Heart right ventricle (tissue), 16 donors: ENCODE measurements around the gene GALNT16. TPM values are rescaled to one million over a fixed set of nuclear protein-coding genes. Genes with fewer than 3 reads are reported as not detected.

Source experiments
- ATAC-seq, 8 donors: fragments of 200-7000 bp; cut with Tn5 transposase; one replicate each; pipeline ENCODE4 v1.9.1; 2020; ENCODE audit warnings: mild to moderate bottlenecking in 8 of 8, moderate library complexity in 8 of 8, moderate number of reproducible peaks in 1 of 8
- DNase-seq, 2 donors: peaks; one replicate each; pipeline ENCODE4 v3.0.0-alpha.2; 2020
- H3K27ac ChIP-seq, 10 donors: fragments of 200-600 bp; sonication (generic) in 2 of 10; one replicate each; pipeline versions ENCODE4 v1.5.0 to v1.8.0; 2020 to 2022; ENCODE audit warnings: mild to moderate bottlenecking in 3 of 10
- H3K27me3 ChIP-seq, 7 donors: fragments of 200-600 bp; one replicate each; pipeline ENCODE4 v1.8.0; 2021 to 2022; ENCODE audit warnings: mild to moderate bottlenecking in 2 of 7
- H3K36me3 ChIP-seq, 9 donors: fragments of 200-600 bp; sonication (generic) in 1 of 9; one replicate each; pipeline versions ENCODE4 v1.5.0 to v1.8.0; 2020 to 2022; ENCODE audit warnings: mild to moderate bottlenecking in 2 of 9
- H3K4me1 ChIP-seq, 9 donors: fragments of 200-600 bp; sonication (generic) in 1 of 9; one replicate each; pipeline versions ENCODE4 v1.5.0 to v1.8.0; 2020 to 2022; ENCODE audit warnings: mild to moderate bottlenecking in 4 of 9
- H3K4me3 ChIP-seq, 10 donors: fragments of 200-600 bp; sonication (generic) in 2 of 10; one replicate each; pipeline versions ENCODE4 v1.5.0 to v1.8.0; 2020 to 2022; ENCODE audit warnings: mild to moderate bottlenecking in 7 of 10, moderate library complexity in 2 of 10
- H3K9me3 ChIP-seq, 11 donors: fragments of 200-600 bp in 10 of 11; sonication (generic) in 2 of 11; one replicate each; pipeline versions ENCODE4 v1.5.0 to v1.8.0; 2013 to 2022; ENCODE audit warnings: mild to moderate bottlenecking in 2 of 11, control low read depth in 1 of 11, moderate library complexity in 1 of 11
- CTCF ChIP-seq, 9 donors: fragments of 200-600 bp; sonication (generic) in 2 of 9; IDR thresholded peaks; one replicate each; pipeline versions ENCODE4 v1.5.0 to v1.8.0; 2021 to 2022; ENCODE audit warnings: antibody characterized with exemption in 9 of 9, mild to moderate bottlenecking in 5 of 9, moderate library complexity in 1 of 9
- WGBS, 2 donors: extraction: QIAGEN DNeasy Blood & Tissue Kit; methylation state at CpG; one replicate each; pipeline ENCODE4 v1.1.7; 2013; ENCODE audit warnings: inconsistent platforms in 1 of 2; 5-methylcytosine and 5-hydroxymethylcytosine counted together
- intact Hi-C, 10 donors: fragments of 100-400 bp; cut with DNase I; formaldehyde crosslinking; loops; one replicate each; pipeline versions ENCODE4 v1.11.1 to v1.14.2; 2022
- polyA plus RNA-seq, 2 donors: library from polyadenylated mRNA; stranded (reverse); fragments of 200-250 nt; gene quantifications; one replicate each; pipeline ENCODE4 v1.2.3, GENCODE V29; 2013
- total RNA-seq, 10 donors: library from RNA; stranded (reverse); fragmentation: NEBNext Ultra II Directional in 3 of 10; extraction: Animal tissue kit (Norgen Biotek cat#: 25700) in 3 of 10; gene quantifications; one replicate each; pipeline versions ENCODE4 v1.2.1 to v1.2.4, GENCODE V29; 2021 to 2023
- donor health status: Arrhythmogenic right ventricular cardiomyopathy.
- donor health status: ischemic (EF 13 %, LVEDD 7.1; RV severe dilation, severe dysfunction).
- donor health status: healthy with polysubstance abuse.
- donor health status: DM: no; HTN: yes; CAD: no.
- donor health status: DM: no; HTN: no; CAD: no.
- donor health status: ischemic (EF 25% LVEDD 6.9; RV normal size, moderate dysfunction).
- donor health status: ischemic (EF 25% LVEDD 5.7; RV mildly dilated, moderate dysfunction).
- donor health status: healthy.
- donor health status: DM: yes; HTN: yes; CAD: no.
- donor health status: Ischemic cardiomyopathy.
- donor health status: ischemic (EF 35%, LVEDD 5.7; RV mildly dilated, moderate dysfunction).
- donor health status: nonischemic (EF 11% LVEDD 7.7; RV severe dilation, severe dysfunction).
- donor health status: DM: yes; HTN: yes; CAD: no.
- donor health status: PGD.
- donor health status: ischemic (EF 29% LVEDD 5.4; RV normal size, mild dysfunction).
- donor health status: nonischemic (EF 23%, LVEDD 6.1; RV moderate dilation, normal function).

GALNT16 gene
- total and polyA plus RNA-seq, 12 donors: 9.6 to 106 (median 68.3) TPM

- peaks cover 0 to under 1% (median 0%) of the 10 kb centered on the region in 9 donors for H3K36me3 ChIP-seq
- DNase-seq: no peak
- no peak for TF ChIP-seq CTCF (IDR thresholded peaks at IDR 0.05)
- no peaks in the 10 kb centered on the region for H3K27me3 ChIP-seq
- peaks cover 0 to 25% (median 7%) of the 10 kb centered on the region in 9 donors for H3K4me1 ChIP-seq
- intact Hi-C loops: no loop called here
- H3K4me3 ChIP-seq: no peak overlapping the region
- 65 to 69% methylated on average over 12 of the region's 12 CpGs for WGBS, 2 donors
- H3K27ac ChIP-seq: no peak overlapping the region
- no peak for ATAC-seq
- no peaks in the 10 kb centered on the region for H3K9me3 ChIP-seq
These were observed 98.4 kb downstream of the GALNT16 start for GRCh38 chr14:69358233-69358963.

- no peaks in the 10 kb centered on the region for H3K27me3 ChIP-seq
- no peak for ATAC-seq
- no peaks in the 10 kb centered on the region for H3K9me3 ChIP-seq
- H3K4me1 ChIP-seq: peaks cover 0 to 26% (median 7%) of the 10 kb centered on the region in 9 donors
- no peak for DNase-seq
- H3K4me3 ChIP-seq: no peak overlapping the region
- H3K36me3 ChIP-seq: no peaks in the 10 kb centered on the region
- intact Hi-C loops: no loop called here
- WGBS, 2 donors: 79 to 82% methylated on average over 3 of the region's 3 CpGs
- no peak for TF ChIP-seq CTCF (IDR thresholded peaks at IDR 0.05)
- no peak overlapping the region for H3K27ac ChIP-seq
These were observed 99.0 kb downstream of the GALNT16 start for GRCh38 chr14:69358966-69359365.

- peaks cover 0 to 17% (median 6%) of the 10 kb centered on the region in 9 donors for H3K4me1 ChIP-seq
- WGBS, 2 donors: 78 to 86% methylated on average over 7 of the region's 7 CpGs
- H3K36me3 ChIP-seq: no peaks in the 10 kb centered on the region
- no peaks in the 10 kb centered on the region for H3K27me3 ChIP-seq
- H3K27ac ChIP-seq: no peak overlapping the region
- no peak for ATAC-seq
- no peaks in the 10 kb centered on the region for H3K9me3 ChIP-seq
- no peak for TF ChIP-seq CTCF (IDR thresholded peaks at IDR 0.05)
- DNase-seq: no peak
- H3K4me3 ChIP-seq: no peak overlapping the region
- intact Hi-C loops: loop anchor here in 7 of 10 donors (5.0 to 10.0 kb wide), 2 partner anchors 118 to 216 kb away; no protein-coding TSS in a partner anchor
These were observed 100.6 kb downstream of the GALNT16 start for GRCh38 chr14:69360438-69361108.

GRCh38 chr14:69363055-69363454 lies 103.1 kb downstream of the GALNT16 start:
- peak; percentile 25 to 52 for DNase-seq
- WGBS, 2 donors: 20 to 22% methylated on average over 9 of the region's 9 CpGs
- H3K4me1 ChIP-seq: peaks cover 0 to 8% (median 0%) of the 10 kb centered on the region in 9 donors
- TF ChIP-seq CTCF (IDR thresholded peaks at IDR 0.05): peak; percentile 24 to 72 (median 59)
- H3K36me3 ChIP-seq: no peaks in the 10 kb centered on the region
- H3K27me3 ChIP-seq: no peaks in the 10 kb centered on the region
- no peak overlapping the region for H3K27ac ChIP-seq
- no peaks in the 10 kb centered on the region for H3K9me3 ChIP-seq
- H3K4me3 ChIP-seq: no peak overlapping the region
- intact Hi-C loops: loop anchor here in 8 of 10 donors (2.0 to 10.0 kb wide), 3 partner anchors 121 to 218 kb away; no protein-coding TSS in a partner anchor
- ATAC-seq: peak; percentile 72 to 89 (median 85)
